MCF 10A (cell line): ENCODE data around the gene FERMT3. TPM values are rescaled to one million over a fixed set of nuclear protein-coding genes. Genes with fewer than 3 reads are reported as not detected.

Experiments
- BruUV-seq: library from RNA; stranded (reverse); fragments of 400-500 nt; replicated peaks from 2 replicates; lab custom pipeline; 2021; lab: Mats Ljungman, UMichigan
- CTCF ChIA-PET: fragments of 300-600 bp; sonication (Branson Sonifier 250); formaldehyde crosslinking; extraction: SDS; loops from one replicate; lab custom pipeline; 2021; ENCODE audit warnings: antibody characterized with exemption, inconsistent platforms; lab: Yijun Ruan, JAX
- POLR2A ChIA-PET: fragments of 300-600, 350-650 bp; sonication (Branson Sonifier 250); formaldehyde crosslinking; extraction: SDS; loops from one replicate; lab custom pipeline; 2020; ENCODE audit warnings: antibody characterized with exemption, inconsistent platforms; lab: Yijun Ruan, JAX
- DNase-seq: peaks from one replicate; pipeline ENCODE4 v3.0.0-alpha.2; 2018; ENCODE audit not compliant: unreplicated experiment
- H3K27ac Mint-ChIP-seq: one replicate; pipeline ENCODE4 v1.8.0; 2022; ENCODE audit warnings: mild to moderate bottlenecking, low read depth, mixed read lengths; ENCODE audit not compliant: unreplicated experiment
- H3K27me3 Mint-ChIP-seq: one replicate; pipeline ENCODE4 v1.8.0; 2022; ENCODE audit warnings: mixed read lengths; ENCODE audit not compliant: insufficient read depth, unreplicated experiment
- H3K36me3 Mint-ChIP-seq: one replicate; pipeline ENCODE4 v1.8.0; 2022; ENCODE audit warnings: mild to moderate bottlenecking, moderate library complexity, mixed read lengths; ENCODE audit not compliant: insufficient read depth, unreplicated experiment
- H3K4me1 Mint-ChIP-seq: one replicate; pipeline ENCODE4 v1.8.0; 2022; ENCODE audit warnings: mixed read lengths; ENCODE audit not compliant: insufficient read depth, unreplicated experiment
- H3K4me3 Mint-ChIP-seq: one replicate; pipeline ENCODE4 v1.8.0; 2022; ENCODE audit warnings: mild to moderate bottlenecking, moderate library complexity, mixed read lengths; ENCODE audit not compliant: unreplicated experiment
- H3K9me3 Mint-ChIP-seq: one replicate; pipeline ENCODE4 v1.8.0; 2022; ENCODE audit warnings: mixed read lengths; ENCODE audit not compliant: unreplicated experiment
- CTCF ChIP-seq: fragments of 200-600 bp; IDR thresholded peaks from one replicate; pipeline ENCODE4 v1.8.0; 2022; ENCODE audit warnings: antibody characterized with exemption, mild to moderate bottlenecking; ENCODE audit not compliant: unreplicated experiment
- intact Hi-C: fragments of 100-400 bp; cut with micrococcal nuclease; formaldehyde crosslinking; loops from 2 replicates; pipeline ENCODE4 v1.14.1; 2022
- total RNA-seq: library from RNA; stranded (reverse); gene quantifications from 2 replicates; pipeline ENCODE4 v1.2.3, GENCODE V29; 2022

FERMT3 gene
- total RNA-seq, 1 experiment from 2014 or later: 0.44 TPM

DNA sequence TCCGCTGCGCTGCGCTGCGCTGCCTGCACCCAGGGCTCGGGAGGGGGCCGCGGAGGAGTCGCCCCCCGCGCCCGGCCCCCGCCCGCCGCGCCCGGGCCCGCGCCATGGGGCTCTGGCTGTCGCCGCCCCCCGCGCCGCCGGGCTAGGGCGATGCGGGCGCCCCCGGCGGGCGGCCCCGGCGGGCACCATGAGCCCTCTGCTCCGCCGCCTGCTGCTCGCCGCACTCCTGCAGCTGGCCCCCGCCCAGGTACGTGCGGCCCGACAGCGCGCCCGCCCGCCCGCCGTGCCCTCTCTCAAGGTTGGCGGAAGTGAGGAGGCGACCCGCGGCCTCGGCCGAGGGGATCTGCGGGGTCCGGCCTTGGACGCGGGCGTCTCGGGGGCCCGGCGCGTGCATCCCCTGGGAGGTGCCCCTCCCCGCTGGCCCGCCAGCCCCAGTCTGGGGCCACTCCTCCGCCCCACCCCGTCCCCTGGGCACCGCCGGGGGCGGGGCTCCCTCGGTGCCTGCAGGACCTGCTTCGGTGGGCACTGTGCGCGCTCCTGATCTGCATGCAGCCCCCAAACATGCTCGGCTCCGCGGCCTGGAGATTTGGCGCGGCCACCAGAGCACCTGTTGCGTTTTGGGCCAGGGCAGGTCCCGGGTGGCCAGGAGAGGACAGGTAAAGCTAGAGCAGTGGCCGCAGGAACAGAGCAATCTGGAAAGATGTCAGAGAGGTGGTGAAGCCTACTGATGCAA lies 28.3 kb downstream of the FERMT3 start:
- Mint-ChIP-seq H3K27me3 (no peaks in the 10 kb centered on the region), H3K27ac (no peak overlapping the region), H3K36me3 (peaks cover 29% of the 10 kb centered on the region), H3K4me3 (peak overlapping the region; percentile 73), H3K4me1 (peaks cover 19% of the 10 kb centered on the region), H3K9me3 (no peaks in the 10 kb centered on the region)
- intact Hi-C loops: no loop called here
- BruUV-seq: no TSS peak
- no peak for TF ChIP-seq CTCF
- DNase-seq: peak; percentile 34
- POLR2A ChIA-PET: interaction anchor here (0.5 to 11.9 kb wide), 8 partner anchors 9 to 553 kb away, joined by 3 to 122 read pairs (median 4); partner anchors contain the start of genes BAD, FKBP2, NUDT22 and PPP1R14B
- CTCF ChIA-PET: interaction anchor here (0.9 to 1.1 kb wide), 3 partner anchors 11 to 97 kb away, joined by 3 to 5 read pairs (median 3); partner anchors contain the start of gene TRMT112

DNA sequence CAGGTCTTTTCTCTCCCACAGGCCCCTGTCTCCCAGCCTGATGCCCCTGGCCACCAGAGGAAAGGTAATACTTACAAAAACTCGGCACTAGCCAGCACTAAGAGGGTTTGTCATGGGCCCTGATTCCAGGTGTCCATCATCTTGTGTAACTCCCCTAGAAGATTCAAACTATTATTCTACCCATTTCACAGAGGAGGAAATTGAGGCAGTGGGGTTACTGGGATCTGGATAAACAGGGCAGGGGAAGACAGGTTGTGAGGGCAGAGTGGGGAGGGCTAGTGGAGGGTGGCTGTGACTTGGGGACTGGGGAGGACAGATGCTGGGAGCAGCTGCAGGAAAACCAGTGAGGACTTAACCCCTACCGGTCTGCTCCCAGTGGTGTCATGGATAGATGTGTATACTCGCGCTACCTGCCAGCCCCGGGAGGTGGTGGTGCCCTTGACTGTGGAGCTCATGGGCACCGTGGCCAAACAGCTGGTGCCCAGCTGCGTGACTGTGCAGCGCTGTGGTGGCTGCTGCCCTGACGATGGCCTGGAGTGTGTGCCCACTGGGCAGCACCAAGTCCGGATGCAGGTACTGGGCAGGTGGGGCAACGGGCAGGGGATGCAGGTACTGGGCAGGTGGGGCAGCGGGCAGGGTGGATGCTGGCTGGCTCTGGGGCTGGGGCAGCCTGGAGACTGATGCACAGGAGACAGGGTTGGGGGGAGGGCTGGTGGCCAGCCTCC lies 29.1 kb downstream of the FERMT3 start:
- Mint-ChIP-seq H3K36me3 (peaks cover 35% of the 10 kb centered on the region), H3K4me1 (peaks cover 26% of the 10 kb centered on the region), H3K27ac (no peak overlapping the region), H3K27me3 (no peaks in the 10 kb centered on the region), H3K4me3 (peak overlapping the region; percentile 73), H3K9me3 (no peaks in the 10 kb centered on the region)
- no peak for DNase-seq
- no peak for TF ChIP-seq CTCF
- intact Hi-C loops: no loop called here
- BruUV-seq: no TSS peak
- POLR2A ChIA-PET: interaction anchor here (0.6 to 1.7 kb wide), 7 partner anchors 9 to 554 kb away, joined by 3 to 5 read pairs (median 4); partner anchors contain the start of genes NUDT22, RTN3 and TRPT1
- CTCF ChIA-PET: interaction anchor here (0.5 to 1.6 kb wide), 6 partner anchors 10 to 108 kb away, joined by 3 to 5 read pairs (median 3); partner anchors contain the start of gene TRMT112

DNA sequence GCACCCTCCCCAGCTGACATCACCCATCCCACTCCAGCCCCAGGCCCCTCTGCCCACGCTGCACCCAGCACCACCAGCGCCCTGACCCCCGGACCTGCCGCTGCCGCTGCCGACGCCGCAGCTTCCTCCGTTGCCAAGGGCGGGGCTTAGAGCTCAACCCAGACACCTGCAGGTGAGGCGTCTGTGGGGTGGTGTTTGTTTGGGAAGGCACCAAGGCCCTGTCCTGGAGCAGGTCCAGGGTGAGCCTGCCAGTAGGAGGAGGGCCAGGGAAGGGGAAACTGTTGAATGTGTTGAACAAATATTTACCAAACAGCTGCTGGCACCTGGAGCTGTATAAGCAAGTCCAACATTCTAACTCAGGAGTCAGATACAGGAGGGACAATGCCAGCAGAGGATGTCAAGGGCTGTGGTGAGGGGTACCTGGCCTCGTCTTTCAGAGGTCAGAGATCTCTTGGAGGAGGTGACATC lies 31.0 kb downstream of the FERMT3 start:
- Mint-ChIP-seq H3K27me3 (no peaks in the 10 kb centered on the region), H3K36me3 (peaks cover 36% of the 10 kb centered on the region), H3K9me3 (no peaks in the 10 kb centered on the region), H3K4me1 (peaks cover 17% of the 10 kb centered on the region), H3K27ac (peak overlapping the region; percentile 58), H3K4me3 (no peak overlapping the region)
- ChIA-PET CTCF (interaction anchor here (0.5 to 1.8 kb wide), 3 partner anchors 12 to 33 kb away, joined by 3 to 6 read pairs (median 3); no protein-coding TSS in a partner anchor), POLR2A (no interaction called here)
- intact Hi-C loops: no loop called here
- DNase-seq: no peak
- no TSS peak for BruUV-seq
- no peak for TF ChIP-seq CTCF
